Measurements from ENCODE around the gene PAPLN.
"Not testable (repeated sequence)": the region's sequence is repeated elsewhere in the genome, so short reads cannot be mapped to it uniquely, and the experiment has no call there.

The PAPLN gene

DNA sequence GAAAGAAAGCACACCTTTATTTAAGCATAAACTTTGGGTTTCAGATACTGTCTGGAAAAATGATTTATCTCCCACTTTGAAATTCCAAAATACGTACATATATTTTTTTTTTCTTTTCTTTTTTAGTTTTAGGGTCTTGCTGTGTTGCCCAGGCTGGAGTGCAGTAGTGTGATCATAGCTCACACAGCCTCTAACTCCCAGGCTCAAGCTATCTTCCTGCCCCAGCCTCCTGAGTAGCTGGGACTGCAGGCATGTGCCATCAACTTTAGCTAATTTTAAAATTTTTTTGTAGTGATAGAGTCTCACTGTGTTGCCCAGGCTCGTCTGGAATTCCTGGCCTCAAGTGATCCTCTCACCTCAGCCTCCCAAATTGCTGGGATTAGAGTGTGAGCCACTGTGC, 45.9 kb upstream of the PAPLN start:
- H3K79me2 ChIP-seq (ENCODE audit: insufficient read depth, low read length), result no peaks in the 10 kb centered on the region
- H3K36me3 ChIP-seq (ENCODE audit: insufficient read depth, low read length), result peaks cover 58% of the 10 kb centered on the region
- H3F3A ChIP-seq (ENCODE audit: insufficient read depth, low read length), result peaks cover 3% of the 10 kb centered on the region; the same call in 1 of the 2 replicates
- H3K4me3 ChIP-seq (ENCODE audit: low read depth, low read length, poor library complexity, severe bottlenecking), result no peak overlapping the region
- H2AFZ ChIP-seq (ENCODE audit: low read length), result no peak overlapping the region
- H4K20me1 ChIP-seq (ENCODE audit: insufficient read depth, low read length), result no peaks in the 10 kb centered on the region
- H3K27ac ChIP-seq (ENCODE audit: low read depth, low read length, poor library complexity, severe bottlenecking), result no peak overlapping the region
- no peaks in the 10 kb centered on the region for H3K4me1 ChIP-seq (ENCODE audit: insufficient read depth, low read length, severe bottlenecking)
- no peaks in the 10 kb centered on the region for H3K9me3 ChIP-seq (ENCODE audit: low read length)
- no peak overlapping the region for H3K4me2 ChIP-seq (ENCODE audit: low read length)
- TF ChIP-seq EZH2 (IDR thresholded peaks at IDR 0.05; ENCODE audit: borderline replicate concordance, low read length), result no peak
- TF ChIP-seq, protein P1, sequence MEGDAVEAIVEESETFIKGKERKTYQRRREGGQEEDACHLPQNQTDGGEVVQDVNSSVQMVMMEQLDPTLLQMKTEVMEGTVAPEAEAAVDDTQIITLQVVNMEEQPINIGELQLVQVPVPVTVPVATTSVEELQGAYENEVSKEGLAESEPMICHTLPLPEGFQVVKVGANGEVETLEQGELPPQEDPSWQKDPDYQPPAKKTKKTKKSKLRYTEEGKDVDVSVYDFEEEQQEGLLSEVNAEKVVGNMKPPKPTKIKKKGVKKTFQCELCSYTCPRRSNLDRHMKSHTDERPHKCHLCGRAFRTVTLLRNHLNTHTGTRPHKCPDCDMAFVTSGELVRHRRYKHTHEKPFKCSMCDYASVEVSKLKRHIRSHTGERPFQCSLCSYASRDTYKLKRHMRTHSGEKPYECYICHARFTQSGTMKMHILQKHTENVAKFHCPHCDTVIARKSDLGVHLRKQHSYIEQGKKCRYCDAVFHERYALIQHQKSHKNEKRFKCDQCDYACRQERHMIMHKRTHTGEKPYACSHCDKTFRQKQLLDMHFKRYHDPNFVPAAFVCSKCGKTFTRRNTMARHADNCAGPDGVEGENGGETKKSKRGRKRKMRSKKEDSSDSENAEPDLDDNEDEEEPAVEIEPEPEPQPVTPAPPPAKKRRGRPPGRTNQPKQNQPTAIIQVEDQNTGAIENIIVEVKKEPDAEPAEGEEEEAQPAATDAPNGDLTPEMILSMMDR (IDR thresholded peaks at IDR 0.05; ENCODE audit: low read length), result no peak
- H3K9ac ChIP-seq (ENCODE audit: low read length), result no peak overlapping the region
- no peaks in the 10 kb centered on the region for H3K9me2 ChIP-seq (ENCODE audit: low read depth, low read length)
- H3K27me3 ChIP-seq (ENCODE audit: insufficient read depth, low read length), result no peaks in the 10 kb centered on the region

DNA sequence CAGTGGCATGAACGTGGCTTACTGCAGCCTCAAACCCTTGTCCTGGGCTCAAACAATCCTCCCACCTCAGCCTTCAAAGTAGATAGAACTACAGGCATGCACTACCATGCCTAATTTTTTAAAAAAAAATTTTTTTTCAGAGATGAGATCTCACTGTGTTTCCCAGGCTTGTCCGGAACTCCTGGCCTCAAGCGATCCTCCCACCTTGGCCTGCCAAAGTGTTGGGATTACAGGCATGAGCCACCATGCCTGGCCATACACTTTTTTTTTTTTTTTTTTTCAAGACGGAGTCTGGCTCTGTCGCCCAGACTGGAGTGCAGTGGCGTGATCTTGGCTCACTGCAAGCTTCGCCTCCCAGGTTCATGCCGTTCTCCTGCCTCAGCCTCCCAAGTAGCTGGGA, 43.0 kb upstream of the PAPLN start:
- not testable (repeated sequence) for H3F3A ChIP-seq (ENCODE audit: insufficient read depth, low read length); H3K9me2 ChIP-seq (ENCODE audit: low read depth, low read length); H3K79me2 ChIP-seq (ENCODE audit: insufficient read depth, low read length); H3K9me3 ChIP-seq (ENCODE audit: low read length); H3K4me1 ChIP-seq (ENCODE audit: insufficient read depth, low read length, severe bottlenecking); H3K27me3 ChIP-seq (ENCODE audit: insufficient read depth, low read length); H3K4me2 ChIP-seq (ENCODE audit: low read length); H3K9ac ChIP-seq (ENCODE audit: low read length); H4K20me1 ChIP-seq (ENCODE audit: insufficient read depth, low read length); H3K27ac ChIP-seq (ENCODE audit: low read depth, low read length, poor library complexity, severe bottlenecking); H2AFZ ChIP-seq (ENCODE audit: low read length); H3K4me3 ChIP-seq (ENCODE audit: low read depth, low read length, poor library complexity, severe bottlenecking)
- peaks cover 52% of the 10 kb centered on the region for H3K36me3 ChIP-seq (ENCODE audit: insufficient read depth, low read length)

DNA sequence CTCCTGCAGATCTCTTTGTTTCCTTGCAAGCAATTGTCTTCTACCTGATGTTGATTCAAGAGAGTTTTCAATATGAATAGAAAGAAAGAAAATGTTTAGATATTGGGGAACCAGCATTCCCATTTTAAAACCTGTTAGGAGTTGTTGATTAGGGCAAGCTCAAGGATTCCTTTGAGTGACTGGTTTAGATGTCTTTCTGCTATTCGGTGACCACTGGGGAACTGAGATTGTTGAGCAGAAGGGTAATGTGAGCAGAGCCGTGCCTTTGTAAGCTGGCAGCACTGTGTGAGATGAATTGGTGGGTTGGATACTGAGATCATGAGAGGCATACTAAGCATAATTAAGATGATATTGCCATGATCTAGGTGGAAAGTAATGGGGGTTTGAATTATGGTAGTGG, 39.1 kb upstream of the PAPLN start:
- no peaks in the 10 kb centered on the region for H3K27me3 ChIP-seq (ENCODE audit: insufficient read depth, low read length)
- no peak for TF ChIP-seq EZH2 (IDR thresholded peaks at IDR 0.05; ENCODE audit: borderline replicate concordance, low read length)
- TF ChIP-seq, protein P1 (IDR thresholded peaks at IDR 0.05; ENCODE audit: low read length), result no peak
- no peaks in the 10 kb centered on the region for H4K20me1 ChIP-seq (ENCODE audit: insufficient read depth, low read length)
- H3K9me2 ChIP-seq (ENCODE audit: low read depth, low read length), result no peaks in the 10 kb centered on the region
- H3K4me1 ChIP-seq (ENCODE audit: insufficient read depth, low read length, severe bottlenecking), result no peaks in the 10 kb centered on the region
- no peak overlapping the region for H3K4me3 ChIP-seq (ENCODE audit: low read depth, low read length, poor library complexity, severe bottlenecking)
- H3K79me2 ChIP-seq (ENCODE audit: insufficient read depth, low read length), result no peaks in the 10 kb centered on the region
- no peak overlapping the region for H2AFZ ChIP-seq (ENCODE audit: low read length)
- no peaks in the 10 kb centered on the region for H3K9me3 ChIP-seq (ENCODE audit: low read length)
- H3K4me2 ChIP-seq (ENCODE audit: low read length), result no peak overlapping the region
- H3K27ac ChIP-seq (ENCODE audit: low read depth, low read length, poor library complexity, severe bottlenecking), result no peak overlapping the region
- no peak overlapping the region for H3K9ac ChIP-seq (ENCODE audit: low read length)
- H3K36me3 ChIP-seq (ENCODE audit: insufficient read depth, low read length), result peaks cover 42% of the 10 kb centered on the region
- H3F3A ChIP-seq (ENCODE audit: insufficient read depth, low read length), result no peaks in the 10 kb centered on the region

DNA sequence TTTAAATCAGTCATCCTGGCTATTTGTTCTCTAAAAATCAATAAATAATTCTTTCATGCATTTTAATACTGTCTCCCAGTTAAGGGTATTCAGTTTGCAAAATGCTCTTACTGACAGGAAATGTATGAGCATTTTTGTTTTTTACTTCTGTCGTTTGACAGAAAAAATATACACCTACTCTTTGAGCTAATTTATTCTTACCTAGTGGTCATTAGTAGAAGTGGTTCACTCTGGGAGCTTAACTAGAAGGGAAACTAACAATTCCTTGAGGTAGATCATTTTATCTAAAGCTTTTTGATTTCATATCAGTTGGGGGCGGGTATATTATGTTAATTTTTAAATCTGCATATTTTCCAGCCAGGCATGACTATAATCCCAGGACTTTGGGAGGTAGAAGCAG, 33.8 kb upstream of the PAPLN start:
- H3F3A ChIP-seq (ENCODE audit: insufficient read depth, low read length), result no peaks in the 10 kb centered on the region
- TF ChIP-seq EZH2 (IDR thresholded peaks at IDR 0.05; ENCODE audit: borderline replicate concordance, low read length), result no peak
- TF ChIP-seq, protein P1 (IDR thresholded peaks at IDR 0.05; ENCODE audit: low read length), result no peak
- H2AFZ ChIP-seq (ENCODE audit: low read length), result no peak overlapping the region
- H3K4me1 ChIP-seq (ENCODE audit: insufficient read depth, low read length, severe bottlenecking), result no peaks in the 10 kb centered on the region
- H4K20me1 ChIP-seq (ENCODE audit: insufficient read depth, low read length), result no peaks in the 10 kb centered on the region
- no peaks in the 10 kb centered on the region for H3K27me3 ChIP-seq (ENCODE audit: insufficient read depth, low read length)
- peaks cover 47% of the 10 kb centered on the region for H3K36me3 ChIP-seq (ENCODE audit: insufficient read depth, low read length)
- H3K79me2 ChIP-seq (ENCODE audit: insufficient read depth, low read length), result no peaks in the 10 kb centered on the region
- no peak overlapping the region for H3K9ac ChIP-seq (ENCODE audit: low read length)
- H3K9me2 ChIP-seq (ENCODE audit: low read depth, low read length), result no peaks in the 10 kb centered on the region
- peaks cover 12% of the 10 kb centered on the region for H3K9me3 ChIP-seq (ENCODE audit: low read length)
- H3K4me3 ChIP-seq (ENCODE audit: low read depth, low read length, poor library complexity, severe bottlenecking), result no peak overlapping the region
- no peak overlapping the region for H3K27ac ChIP-seq (ENCODE audit: low read depth, low read length, poor library complexity, severe bottlenecking)
- H3K4me2 ChIP-seq (ENCODE audit: low read length), result no peak overlapping the region
